NK-92 (cell line): ENCODE results near the gene KCNJ9.

ENCODE experiments used
- DNase-seq: peaks from one replicate; lab custom pipeline; 2025; ENCODE audit not compliant: unreplicated experiment; lab: John Stamatoyannopoulos, UW

The KCNJ9 gene

GRCh38 chr1:160086456-160086892 is 5.1 kb downstream of the KCNJ9 start:
- no peak for DNase-seq

GRCh38 chr1:160087118-160087662 is 5.9 kb downstream of the KCNJ9 start:
- DNase-seq, result no peak

GRCh38 chr1:160089883-160090282 is 8.5 kb downstream of the KCNJ9 start:
- no peak for DNase-seq

- no peak for DNase-seq
Measured at GRCh38 chr1:160090760-160091159, 9.4 kb downstream of the KCNJ9 start.

GRCh38 chr1:160091666-160092223 is 10.4 kb downstream of the KCNJ9 start:
- no peak for DNase-seq

- DNase-seq, result no peak
Measured at GRCh38 chr1:160092366-160093068, 11.2 kb downstream of the KCNJ9 start.

- DNase-seq, result no peak
Measured at GRCh38 chr1:160093069-160093395, 11.7 kb downstream of the KCNJ9 start.

GRCh38 chr1:160093624-160094290 is 12.4 kb downstream of the KCNJ9 start:
- DNase-seq, result no peak

- DNase-seq, result no peak
Measured at GRCh38 chr1:160094291-160094625, 12.9 kb downstream of the KCNJ9 start.

GRCh38 chr1:160094806-160095205 is 13.5 kb downstream of the KCNJ9 start:
- no peak for DNase-seq

GRCh38 chr1:160095382-160096105 is 14.2 kb downstream of the KCNJ9 start:
- no peak for DNase-seq

GRCh38 chr1:160096274-160097116 is 15.2 kb downstream of the KCNJ9 start:
- DNase-seq, result no peak

GRCh38 chr1:160097151-160097910 is 16.0 kb downstream of the KCNJ9 start:
- no peak for DNase-seq

- peak; percentile 90 for DNase-seq
Measured at GRCh38 chr1:160097911-160098851, 16.8 kb downstream of the KCNJ9 start, which contains the start of gene IGSF8. Gene IGSF8, minus strand, starts transcription at chr1:160098619. Its CDS starts 147 bp downstream, at chr1:160098472.

GRCh38 chr1:160098852-160099561 is 17.7 kb downstream of the KCNJ9 start:
- peak; percentile 91 for DNase-seq

- DNase-seq, result no peak
Measured at GRCh38 chr1:160099716-160100375, 18.5 kb downstream of the KCNJ9 start.

- DNase-seq, result no peak
Measured at GRCh38 chr1:160101037-160101716, 19.8 kb downstream of the KCNJ9 start.
